Measurements from ENCODE around the gene TAP2.

GRCh38 chr6:32876603-32877002 is 38.1 kb upstream of the TAP2 start:
- TF ChIP-seq CTCF (IDR thresholded peaks at IDR 0.05) (no peak), EP300 (IDR thresholded peaks at IDR 0.05) (no peak), POLR2A (IDR thresholded peaks at IDR 0.05) (no peak)
